Mesenchymal stem cell (in vitro differentiated cells and primary cell): Measurements from ENCODE around the gene ATRAID. TPM values are rescaled to one million over a fixed set of nuclear protein-coding genes. Genes with fewer than 3 reads are reported as not detected.
A peak's percentile ranks its signal among the peaks of the same experiment; 100 is the strongest.

ENCODE experiments used
- DNase-seq: peaks from one replicate; pipeline ENCODE4 v3.0.0-alpha.2; 2013
- H2AFZ ChIP-seq: one replicate; pipeline ENCODE4 v1.6.1; 2013; ENCODE audit warnings: low read depth, mild to moderate bottlenecking, control low read depth, inconsistent platforms, low read length, moderate library complexity
- H2AK5ac ChIP-seq: 2 replicates; pipeline ENCODE4 v1.6.1; 2013; ENCODE audit warnings: low read length, moderate library complexity, mild to moderate bottlenecking, inconsistent platforms; ENCODE audit not compliant: severe bottlenecking
- H2BK120ac ChIP-seq: one replicate; pipeline ENCODE4 v1.6.1; 2013; ENCODE audit warnings: low read depth, mild to moderate bottlenecking, inconsistent platforms, low read length, moderate library complexity
- H2BK12ac ChIP-seq, 2 experiments: one replicate each; pipeline ENCODE4 v1.6.1; 2013; ENCODE audit warnings: inconsistent platforms in 2 of 2, low read length in 2 of 2, mild to moderate bottlenecking in 2 of 2, moderate library complexity in 2 of 2, control low read depth in 1 of 2
- H2BK15ac ChIP-seq: one replicate; pipeline ENCODE4 v1.6.1; 2013; ENCODE audit warnings: mild to moderate bottlenecking, low read depth, inconsistent platforms; ENCODE audit not compliant: poor library complexity, severe bottlenecking
- H2BK5ac ChIP-seq: 2 replicates; pipeline ENCODE4 v1.6.1; 2013; ENCODE audit warnings: low read depth, mild to moderate bottlenecking, low read length, control low read depth, inconsistent platforms; ENCODE audit not compliant: poor library complexity, severe bottlenecking
- H3K14ac ChIP-seq, 2 experiments: one replicate each; pipeline ENCODE4 v1.6.1; 2013; ENCODE audit warnings: inconsistent platforms in 2 of 2, low read length in 2 of 2, control low read depth in 1 of 2, mild to moderate bottlenecking in 1 of 2, moderate library complexity in 1 of 2
- H3K18ac ChIP-seq, 2 experiments: one replicate each; pipeline ENCODE4 v1.6.1; 2013; ENCODE audit warnings: inconsistent platforms in 2 of 2, low read length in 2 of 2, control low read depth in 1 of 2, low read depth in 1 of 2, mild to moderate bottlenecking in 1 of 2
- H3K23ac ChIP-seq, 2 experiments: one replicate each; pipeline ENCODE4 v1.6.1; 2013; ENCODE audit warnings: inconsistent platforms in 2 of 2, low read length in 2 of 2, mild to moderate bottlenecking in 2 of 2, moderate library complexity in 2 of 2, control low read depth in 1 of 2
- H3K27ac ChIP-seq: 2 replicates; pipeline ENCODE4 v1.5.1; 2013; ENCODE audit warnings: mild to moderate bottlenecking, moderate library complexity, low read length, control low read depth, inconsistent platforms; ENCODE audit not compliant: poor library complexity, severe bottlenecking
- H3K27me3 ChIP-seq, 2 experiments: 2 replicates each; pipeline versions ENCODE4 v1.6.1 to v1.7.0; 2013; ENCODE audit warnings: low read length in 2 of 2, mild to moderate bottlenecking in 2 of 2, moderate library complexity in 2 of 2, control low read depth in 1 of 2, inconsistent platforms in 1 of 2; ENCODE audit not compliant: control insufficient read depth in 1 of 2, insufficient read depth in 1 of 2
- H3K36me3 ChIP-seq, 2 experiments: 2 replicates each; pipeline versions ENCODE4 v1.6.1 to v1.7.0; 2013; ENCODE audit warnings: low read length in 2 of 2, control low read depth in 1 of 2, inconsistent platforms in 1 of 2, low read depth in 1 of 2, mild to moderate bottlenecking in 1 of 2; ENCODE audit not compliant: insufficient read depth in 2 of 2, control insufficient read depth in 1 of 2
- H3K4ac ChIP-seq, 2 experiments: one replicate each; pipeline ENCODE4 v1.6.1; 2013; ENCODE audit warnings: inconsistent platforms in 2 of 2, low read length in 2 of 2, mild to moderate bottlenecking in 2 of 2, moderate library complexity in 2 of 2, control low read depth in 1 of 2, low read depth in 1 of 2
- H3K4me1 ChIP-seq: 2 replicates; pipeline ENCODE4 v1.6.1; 2013; ENCODE audit warnings: low read depth, low read length, control low read depth; ENCODE audit not compliant: control insufficient read depth, insufficient read depth
- H3K4me2 ChIP-seq: 2 replicates; pipeline ENCODE4 v1.6.1; 2013; ENCODE audit warnings: low read length, mild to moderate bottlenecking, inconsistent platforms; ENCODE audit not compliant: poor library complexity, severe bottlenecking
- H3K4me3 ChIP-seq, 2 experiments: 2 replicates each; pipeline versions ENCODE4 v1.5.1 to v1.7.0; 2013; ENCODE audit warnings: low read length in 2 of 2, mild to moderate bottlenecking in 2 of 2, control low read depth in 1 of 2, low read depth in 1 of 2; ENCODE audit not compliant: insufficient read depth in 1 of 2
- H3K79me1 ChIP-seq: replicated peaks from 2 replicates; pipeline ENCODE4 v1.6.1; 2013; ENCODE audit warnings: mild to moderate bottlenecking, control low read depth, low read length, inconsistent platforms; ENCODE audit not compliant: poor library complexity, severe bottlenecking
- H3K9ac ChIP-seq: 2 replicates; pipeline ENCODE4 v1.7.0; 2013; ENCODE audit warnings: mild to moderate bottlenecking, low read length, moderate library complexity
- H3K9me3 ChIP-seq: 2 replicates; pipeline ENCODE4 v1.7.0; 2013; ENCODE audit warnings: mild to moderate bottlenecking, low read length; ENCODE audit not compliant: control insufficient read depth
- H4K8ac ChIP-seq: one replicate; pipeline ENCODE4 v1.6.1; 2013; ENCODE audit warnings: inconsistent platforms, mild to moderate bottlenecking, low read length, moderate library complexity
- H4K91ac ChIP-seq: one replicate; pipeline ENCODE4 v1.6.1; 2013; ENCODE audit warnings: mild to moderate bottlenecking, low read length, inconsistent platforms
- WGBS: methylation state at CpG from one replicate; pipeline ENCODE4 v1.1.7; 2013; ENCODE audit warnings: mixed read lengths; 5-methylcytosine and 5-hydroxymethylcytosine counted together
- polyA plus RNA-seq, 2 experiments: library from polyadenylated mRNA; stranded (reverse); fragments of 200-250 nt; gene quantifications; one replicate each; pipeline ENCODE4 v1.2.3, GENCODE V29; 2013

The ATRAID gene
- polyA plus RNA-seq (2013, experiment 1 of 2), result 183 TPM
- 185 TPM for polyA plus RNA-seq (2013, experiment 2 of 2)

GRCh38 chr2:27211943-27212625, at the start of gene ATRAID, which contains the start of gene SLC5A6:
Gene ATRAID (plus strand): TSS chr2:27212041. CDS start chr2:27212369, 328 bp downstream.
Gene SLC5A6 (minus strand): TSS chr2:27212268. CDS start chr2:27207650, 4,618 bp downstream.
- H3K4ac ChIP-seq, result peak within 1 kb of the TSS; percentile 84 to 99
- peak within 1 kb of the TSS in 1 of 2 experiments; percentile 76 for H2BK12ac ChIP-seq
- H3K18ac ChIP-seq, result peak within 1 kb of the TSS; percentile 99 to 100
- H4K8ac ChIP-seq, result peak within 1 kb of the TSS; percentile 96
- H2AFZ ChIP-seq, result peak within 1 kb of the TSS; percentile 99
- peak within 1 kb of the TSS in 1 of 2 experiments; percentile 93 for H3K14ac ChIP-seq
- peak within 1 kb of the TSS; percentile 95 for H2BK120ac ChIP-seq
- no peaks in the 10 kb centered on the region for H3K9me3 ChIP-seq
- peak within 1 kb of the TSS; percentile 97 for H4K91ac ChIP-seq
- H3K23ac ChIP-seq, result peak within 1 kb of the TSS in 1 of 2 experiments; percentile 99
- H2BK5ac ChIP-seq, result peak within 1 kb of the TSS; percentile 95
- H3K27me3 ChIP-seq, result no peaks in the 10 kb centered on the region
- peaks cover 23% of the 10 kb centered on the region for H3K79me1 ChIP-seq
- H3K4me2 ChIP-seq, result peak within 1 kb of the TSS; percentile 97
- H2AK5ac ChIP-seq, result peak within 1 kb of the TSS; percentile 71
- WGBS, result under 1% methylated on average over 63 of the region's 73 CpGs
- peak within 1 kb of the TSS; percentile 100 for H3K9ac ChIP-seq
- peak within 1 kb of the TSS; percentile 88 for H3K27ac ChIP-seq
- H3K4me3 ChIP-seq, result peak within 1 kb of the TSS; percentile 92 to 97
- H2BK15ac ChIP-seq, result peak within 1 kb of the TSS; percentile 74
- peaks cover 7% of the 10 kb centered on the region for H3K4me1 ChIP-seq
- H3K36me3 ChIP-seq, result peaks cover 19 to 61% of the 10 kb centered on the region in 2 experiments
- peak; percentile 93 for DNase-seq

- Histone ChIP-seq H3K36me3 (no peaks in the 10 kb centered on the region), H3K27ac (no peak overlapping the region), H4K91ac (no peak overlapping the region), H3K4me3 (peak overlapping the region in 1 of 2 experiments; percentile 60), H2BK120ac (no peak overlapping the region), H3K4me2 (no peak overlapping the region), H3K27me3 (peaks cover 0 to 9% of the 10 kb centered on the region in 2 experiments), H2AFZ (no peak overlapping the region), H3K9ac (peak overlapping the region; percentile 58), H3K4ac (no peak overlapping the region), H3K23ac (no peak overlapping the region), H2BK12ac (no peak overlapping the region), H3K18ac (no peak overlapping the region), H3K14ac (no peak overlapping the region), H2AK5ac (no peak overlapping the region), H3K9me3 (no peaks in the 10 kb centered on the region), H2BK15ac (no peak overlapping the region), H3K79me1 (no peaks in the 10 kb centered on the region), H4K8ac (no peak overlapping the region), H3K4me1 (no peaks in the 10 kb centered on the region), H2BK5ac (no peak overlapping the region)
- peak; percentile 19 for DNase-seq
- 89% methylated on average over 15 of the region's 15 CpGs for WGBS
Observed at GRCh38 chr2:27162151-27163121, 49.4 kb upstream of the ATRAID start.

- Histone ChIP-seq H2BK15ac (no peak overlapping the region), H3K27me3 (peaks cover 0 to 14% of the 10 kb centered on the region in 2 experiments), H4K91ac (no peak overlapping the region), H3K4me1 (peaks cover 3% of the 10 kb centered on the region), H2AK5ac (no peak overlapping the region), H2AFZ (no peak overlapping the region), H3K79me1 (no peaks in the 10 kb centered on the region), H2BK5ac (no peak overlapping the region), H3K27ac (no peak overlapping the region), H2BK12ac (no peak overlapping the region), H3K18ac (no peak overlapping the region), H3K23ac (no peak overlapping the region), H3K4me2 (no peak overlapping the region), H2BK120ac (no peak overlapping the region), H4K8ac (no peak overlapping the region), H3K36me3 (no peaks in the 10 kb centered on the region), H3K4me3 (no peak overlapping the region), H3K4ac (no peak overlapping the region), H3K9me3 (no peaks in the 10 kb centered on the region), H3K9ac (no peak overlapping the region), H3K14ac (no peak overlapping the region)
- 86% methylated on average over 7 of the region's 8 CpGs for WGBS
- DNase-seq, result no peak
Observed at GRCh38 chr2:27164960-27165763, 46.7 kb upstream of the ATRAID start.
